HG02798 (cell line): ENCODE measurements around the gene ZNF540.
"Not testable (repeated sequence)": the region's sequence is repeated elsewhere in the genome, so short reads cannot be mapped to it uniquely, and the experiment has no call there.

Experiments
- ATAC-seq: cut with Tn5 transposase; IDR thresholded peaks from one replicate; pipeline ENCODE4 v1.9.1; 2021; ENCODE audit warnings: mild to moderate bottlenecking; ENCODE audit not compliant: unreplicated experiment, poor library complexity

ZNF540 gene

GRCh38 chr19:37594304-37594981 is at the start of gene ZNF540, which contains the start of gene ZNF571:
ZNF540 (plus strand) TSS chr19:37594876; CDS start chr19:37598448, 3,572 bp downstream.
ZNF571 (minus strand) TSS chr19:37594792; CDS start chr19:37586676, 8,116 bp downstream.
- peak; percentile 98 for ATAC-seq

GRCh38 chr19:37551129-37551993 is 43.3 kb upstream of the ZNF540 start:
- ATAC-seq = no peak

GRCh38 chr19:37563518-37563917 is 31.2 kb upstream of the ZNF540 start:
- no peak for ATAC-seq

- no peak for ATAC-seq
Observed at GRCh38 chr19:37564624-37565369, 29.9 kb upstream of the ZNF540 start.

- no peak for ATAC-seq
Observed at GRCh38 chr19:37565370-37565669, 29.4 kb upstream of the ZNF540 start.

GRCh38 chr19:37572203-37572602 is 22.5 kb upstream of the ZNF540 start:
- no peak for ATAC-seq

GRCh38 chr19:37583340-37583739 is 11.3 kb upstream of the ZNF540 start:
- no peak for ATAC-seq

- ATAC-seq = no peak
Observed at GRCh38 chr19:37593996-37594303, 726 bp upstream of the ZNF540 start.

GRCh38 chr19:37594982-37595382 is 306 bp downstream of the ZNF540 start:
- peak; percentile 25 for ATAC-seq

GRCh38 chr19:37635076-37636056 is 40.7 kb downstream of the ZNF540 start:
- ATAC-seq = no peak

- ATAC-seq = no peak
Observed at GRCh38 chr19:37654118-37654517, 59.4 kb downstream of the ZNF540 start.

- peak; percentile 40 for ATAC-seq
Observed at GRCh38 chr19:37654629-37655300, 60.1 kb downstream of the ZNF540 start.

GRCh38 chr19:37655301-37655688 is 60.6 kb downstream of the ZNF540 start, which contains the start of gene ZFP30:
ZFP30 (minus strand) TSS chr19:37655465; CDS start chr19:37647822, 7,643 bp downstream.
- ATAC-seq = peak; percentile 86

- peak; percentile 75 for ATAC-seq
Observed at GRCh38 chr19:37655689-37656371, 61.2 kb downstream of the ZNF540 start.

- not testable (repeated sequence) for ATAC-seq
Observed at GRCh38 chr19:37657157-37657556, 62.5 kb downstream of the ZNF540 start.
